C4-2B (cell line): ENCODE results near the gene WIPF3.

Source experiments
- ZFX ChIP-seq: fragments of 450-650 bp; IDR thresholded peaks from 2 replicates; pipeline ENCODE4 v1.6.1; 2017
- TF ChIP-seq, protein P1 (sequence below): fragments of 450-650 bp; conservative IDR thresholded peaks from 2 replicates; pipeline ENCODE4 v1.5.1; 2017; ENCODE audit warnings: mild to moderate bottlenecking

DNA sequence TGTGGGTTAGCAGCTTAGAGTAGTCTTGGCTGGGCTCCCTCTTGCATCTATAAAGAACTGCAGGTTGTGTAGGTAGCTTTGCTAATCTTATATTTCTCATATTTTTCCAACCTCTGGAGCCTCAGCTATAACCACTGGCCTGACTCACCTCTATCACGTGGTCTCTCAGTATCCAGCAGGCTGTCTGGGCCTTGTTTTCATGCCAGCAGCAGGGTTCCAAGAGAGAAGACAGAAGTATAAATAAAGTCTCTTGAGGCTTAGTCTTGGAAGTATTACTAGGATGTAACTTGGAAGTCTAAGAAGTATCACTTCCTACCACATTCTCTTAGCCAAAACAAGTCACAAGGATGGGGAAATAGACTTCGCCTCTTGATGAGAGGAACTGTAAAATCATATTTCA lies 73.3 kb downstream of the WIPF3 start:
- TF ChIP-seq, protein P1, sequence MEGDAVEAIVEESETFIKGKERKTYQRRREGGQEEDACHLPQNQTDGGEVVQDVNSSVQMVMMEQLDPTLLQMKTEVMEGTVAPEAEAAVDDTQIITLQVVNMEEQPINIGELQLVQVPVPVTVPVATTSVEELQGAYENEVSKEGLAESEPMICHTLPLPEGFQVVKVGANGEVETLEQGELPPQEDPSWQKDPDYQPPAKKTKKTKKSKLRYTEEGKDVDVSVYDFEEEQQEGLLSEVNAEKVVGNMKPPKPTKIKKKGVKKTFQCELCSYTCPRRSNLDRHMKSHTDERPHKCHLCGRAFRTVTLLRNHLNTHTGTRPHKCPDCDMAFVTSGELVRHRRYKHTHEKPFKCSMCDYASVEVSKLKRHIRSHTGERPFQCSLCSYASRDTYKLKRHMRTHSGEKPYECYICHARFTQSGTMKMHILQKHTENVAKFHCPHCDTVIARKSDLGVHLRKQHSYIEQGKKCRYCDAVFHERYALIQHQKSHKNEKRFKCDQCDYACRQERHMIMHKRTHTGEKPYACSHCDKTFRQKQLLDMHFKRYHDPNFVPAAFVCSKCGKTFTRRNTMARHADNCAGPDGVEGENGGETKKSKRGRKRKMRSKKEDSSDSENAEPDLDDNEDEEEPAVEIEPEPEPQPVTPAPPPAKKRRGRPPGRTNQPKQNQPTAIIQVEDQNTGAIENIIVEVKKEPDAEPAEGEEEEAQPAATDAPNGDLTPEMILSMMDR: no peak
- TF ChIP-seq ZFX: no peak
